Gastroesophageal sphincter (tissue), 4 donors: ENCODE results near the gene SEC14L5. TPM values are rescaled to one million over a fixed set of nuclear protein-coding genes. Genes with fewer than 3 reads are reported as not detected.
"Not testable (repeated sequence)": the region's sequence is repeated elsewhere in the genome, so short reads cannot be mapped to it uniquely, and the experiment has no call there.

Experiments
- ATAC-seq: fragments of 150-250 bp; one replicate; pipeline ENCODE4 v1.9.1; 2016; ENCODE audit warnings: mild to moderate bottlenecking, moderate library complexity
- H3K27ac ChIP-seq, 4 donors: fragments of 200-600 bp; sonication (generic) in 3 of 4; 1 replicate in 3 of 4; 2 replicates in 1 of 4; pipeline ENCODE4 v1.5.1; 2016 to 2019
- H3K27me3 ChIP-seq: fragments of 200-600 bp; sonication (generic); one replicate; pipeline ENCODE4 v1.5.1; 2019
- H3K36me3 ChIP-seq, 2 donors: fragments of 200-600 bp; sonication (generic); one replicate each; pipeline ENCODE4 v1.5.1; 2019; ENCODE audit warnings: control low read depth in 1 of 2
- H3K4me1 ChIP-seq, 3 donors: fragments of 200-600 bp; sonication (generic); 1 replicate in 2 of 3; 2 replicates in 1 of 3; pipeline ENCODE4 v1.5.1; 2016 to 2019; ENCODE audit warnings: control low read depth in 2 of 3
- H3K4me3 ChIP-seq, 2 donors: fragments of 200-600 bp; sonication (generic); one replicate each; pipeline ENCODE4 v1.5.1; 2019; ENCODE audit warnings: mild to moderate bottlenecking in 1 of 2, moderate library complexity in 1 of 2
- H3K9me3 ChIP-seq, 3 donors: fragments of 200-600 bp; sonication (generic); one replicate each; pipeline ENCODE4 v1.5.1; 2017 to 2019; ENCODE audit warnings: control low read depth in 2 of 3
- CTCF ChIP-seq, 4 experiments: fragments of 200-600 bp in 2 of 4; fragments of 450-650 bp in 2 of 4; sonication (generic) in 1 of 4; IDR thresholded peaks; one replicate each; pipeline ENCODE4 v1.5.1; 2017 to 2019; ENCODE audit warnings: antibody characterized with exemption in 4 of 4, mild to moderate bottlenecking in 2 of 4, moderate library complexity in 2 of 4
- EP300 ChIP-seq: sonication (generic); formaldehyde crosslinking; IDR thresholded peaks from one replicate; pipeline ENCODE4 v1.6.1; 2017; ENCODE audit warnings: antibody characterized with exemption, mild to moderate bottlenecking
- POLR2A ChIP-seq, 2 donors: fragments of 450-650 bp; IDR thresholded peaks; one replicate each; pipeline ENCODE4 v1.6.1; 2017; ENCODE audit warnings: antibody characterized with exemption in 2 of 2, mild to moderate bottlenecking in 2 of 2, moderate library complexity in 1 of 2
- POLR2AphosphoS5 ChIP-seq: sonication (generic); formaldehyde crosslinking; IDR thresholded peaks from one replicate; pipeline ENCODE4 v1.6.1; 2017; ENCODE audit warnings: antibody characterized with exemption
- WGBS, 2 donors: methylation state at CpG; one replicate each; pipeline ENCODE4 v1.1.5; 2018; ENCODE audit warnings: low coverage in 1 of 2; 5-methylcytosine and 5-hydroxymethylcytosine counted together
- total RNA-seq, 4 donors: library from RNA; depleted of rRNA; stranded (reverse); fragments of >200 nt; gene quantifications; one replicate each; pipeline ENCODE4 v1.1.0, GENCODE V29; 2016

SEC14L5 gene
- total RNA-seq, 4 donors from 2014 or later: 0.16 to 1.3 (median 0.75) TPM

- no peak for ATAC-seq
- Histone ChIP-seq H3K27ac (no peak overlapping the region), H3K4me1 (peaks cover 0 to 31% (median 0%) of the 10 kb centered on the region in 3 donors), H3K36me3 (peaks cover 0 to 7% of the 10 kb centered on the region in 2 donors), H3K4me3 (no peak overlapping the region), H3K9me3 (peaks cover 0 to 17% (median 0%) of the 10 kb centered on the region in 3 donors), H3K27me3 (no peaks in the 10 kb centered on the region)
- no peak for TF ChIP-seq POLR2AphosphoS5
- TF ChIP-seq CTCF (IDR thresholded peaks at IDR 0.05): no peak
- TF ChIP-seq EP300: no peak
- no peak for TF ChIP-seq POLR2A (IDR thresholded peaks at IDR 0.05)
- 86 to 90% methylated on average over 1 to 3 of the region's 6 CpGs for WGBS, 2 donors
Measured at GRCh38 chr16:4928227-4928626, 29.9 kb upstream of the SEC14L5 start.

- Histone ChIP-seq H3K9me3 (peaks cover 0 to 17% (median 0%) of the 10 kb centered on the region in 3 donors), H3K4me1 (peaks cover 0 to 35% (median 0%) of the 10 kb centered on the region in 3 donors)
- not testable (repeated sequence) for H3K4me3 ChIP-seq, ATAC-seq, H3K27me3 ChIP-seq, H3K27ac ChIP-seq, H3K36me3 ChIP-seq
- 97% methylated on average over 4 of the region's 4 CpGs; no CpG with 5 or more reads in 1 of the 2 donors for WGBS, 2 donors
Measured at GRCh38 chr16:4929619-4930018, 28.5 kb upstream of the SEC14L5 start.

- Histone ChIP-seq H3K36me3 (peaks cover 0 to 7% of the 10 kb centered on the region in 2 donors), H3K27ac (no peak overlapping the region), H3K27me3 (peaks cover 18% of the 10 kb centered on the region), H3K4me1 (peaks cover 0 to 41% (median 6%) of the 10 kb centered on the region in 3 donors), H3K4me3 (no peak overlapping the region), H3K9me3 (peaks cover 0 to 16% (median 0%) of the 10 kb centered on the region in 3 donors)
- 81 to 86% methylated on average over 6 to 11 of the region's 11 CpGs for WGBS, 2 donors
- no peak for ATAC-seq
- TF ChIP-seq CTCF (IDR thresholded peaks at IDR 0.05): no peak
- no peak for TF ChIP-seq EP300
- no peak for TF ChIP-seq POLR2A (IDR thresholded peaks at IDR 0.05)
Measured at GRCh38 chr16:4931381-4931780, 26.7 kb upstream of the SEC14L5 start.

GRCh38 chr16:4933433-4933832 lies 24.7 kb upstream of the SEC14L5 start:
- Histone ChIP-seq H3K36me3 (peaks cover 0 to 7% of the 10 kb centered on the region in 2 donors), H3K9me3 (no peaks in the 10 kb centered on the region), H3K4me1 (peaks cover 0 to 57% (median 8%) of the 10 kb centered on the region in 3 donors), H3K4me3 (no peak overlapping the region), H3K27me3 (peaks cover 31% of the 10 kb centered on the region), H3K27ac (peak overlapping the region in 1 of 4 donors; percentile 83)
- 50% methylated on average over 6 of the region's 8 CpGs; no CpG with 5 or more reads in 1 of the 2 donors for whole genome bisulfite sequencing, 2 donors
- no peak for TF ChIP-seq POLR2A (IDR thresholded peaks at IDR 0.05)
- TF ChIP-seq CTCF (IDR thresholded peaks at IDR 0.05): no peak
- no peak for TF ChIP-seq EP300
- TF ChIP-seq POLR2AphosphoS5: no peak
- no peak for ATAC-seq

- H3K9me3 ChIP-seq: no peaks in the 10 kb centered on the region
- peak overlapping the region in 2 of 4 donors; percentile 50 to 83 for H3K27ac ChIP-seq
- ATAC-seq: no peak
- peaks cover 0 to 57% (median 8%) of the 10 kb centered on the region in 3 donors for H3K4me1 ChIP-seq
- peaks cover 31% of the 10 kb centered on the region for H3K27me3 ChIP-seq
- H3K36me3 ChIP-seq: peaks cover 0 to 7% of the 10 kb centered on the region in 2 donors
- WGBS, 2 donors: 80 to 100% methylated on average over 1 to 4 of the region's 15 CpGs
- no peak for TF ChIP-seq POLR2AphosphoS5
- no peak for TF ChIP-seq CTCF (IDR thresholded peaks at IDR 0.05)
- peak overlapping the region in 1 of 2 donors; percentile 68 for H3K4me3 ChIP-seq
Measured at GRCh38 chr16:4933871-4934395, 24.2 kb upstream of the SEC14L5 start.
